ENCODE results near the gene POLDIP2.

POLDIP2 gene

DNA sequence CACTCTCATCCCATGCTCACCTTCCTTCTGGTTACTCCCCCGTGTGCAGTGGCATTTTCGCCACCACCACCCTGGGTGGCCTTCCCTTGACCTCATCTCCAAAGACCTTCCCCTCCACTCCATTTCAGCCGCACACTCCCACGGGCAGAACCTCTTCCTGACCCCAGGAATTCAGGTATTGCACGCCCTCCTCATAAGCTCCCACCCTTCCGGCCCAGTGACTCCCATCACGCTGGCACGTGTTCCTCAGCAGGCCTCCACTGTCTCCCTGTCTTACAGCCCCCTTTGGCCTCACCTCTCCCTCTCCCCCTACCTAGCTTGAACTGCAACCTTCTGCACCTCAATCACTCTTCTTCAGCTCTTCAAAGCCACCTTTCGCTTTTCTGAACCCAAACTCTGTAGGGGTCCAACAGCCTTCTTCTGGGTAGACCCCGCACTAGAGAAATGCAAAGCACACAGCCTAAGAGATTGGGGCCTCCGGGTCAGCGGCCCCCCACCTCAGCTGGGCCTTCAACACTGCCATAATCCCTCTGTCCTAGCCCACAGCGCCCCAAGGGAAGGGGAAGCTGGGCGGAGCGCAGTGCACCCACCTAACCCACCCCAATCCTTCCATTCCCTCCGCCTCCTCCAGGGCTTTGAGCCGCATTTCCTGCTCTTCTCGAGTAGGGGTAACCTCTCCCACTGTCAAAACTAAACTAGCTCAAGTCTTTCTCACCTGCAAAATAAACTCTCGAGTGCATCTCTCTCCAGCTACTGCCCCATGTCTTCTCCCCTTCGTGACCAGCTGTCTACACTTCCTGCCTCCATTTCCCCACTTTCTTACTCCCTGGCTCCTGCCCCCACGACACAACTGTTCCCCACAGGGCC, 40.0 kb downstream of the POLDIP2 start:
- no peak for DNase-seq (ENCODE audit: low read depth, low spot score)

- DNase-seq (ENCODE audit: low read depth, low spot score): no peak
Observed at GRCh38 chr17:28315846-28316705, 41.3 kb downstream of the POLDIP2 start.

- DNase-seq (ENCODE audit: low read depth, low spot score): no peak
Observed at GRCh38 chr17:28313841-28314240, 43.5 kb downstream of the POLDIP2 start.

- DNase-seq (ENCODE audit: low read depth, low spot score): peak; percentile 58
Observed at GRCh38 chr17:28306954-28307401, 50.3 kb downstream of the POLDIP2 start.

- no peak for DNase-seq (ENCODE audit: low read depth, low spot score)
Observed at GRCh38 chr17:28298449-28298848, 58.9 kb downstream of the POLDIP2 start.
